Neural progenitor cell (in vitro differentiated cells): ENCODE results near the gene ELL.

Experiments
- EZH2 ChIP-seq: fragments of 200-600 bp; sonication (generic); IDR thresholded peaks from 2 replicates; pipeline ENCODE4 v1.6.1; 2017; ENCODE audit warnings: antibody characterized with exemption, mild to moderate bottlenecking, moderate library complexity
- TF ChIP-seq, protein P1 (sequence below): fragments of 200-600 bp; sonication (generic); IDR thresholded peaks from 2 replicates; pipeline ENCODE4 v1.5.1; 2017; ENCODE audit warnings: antibody characterized with exemption, mild to moderate bottlenecking

DNA sequence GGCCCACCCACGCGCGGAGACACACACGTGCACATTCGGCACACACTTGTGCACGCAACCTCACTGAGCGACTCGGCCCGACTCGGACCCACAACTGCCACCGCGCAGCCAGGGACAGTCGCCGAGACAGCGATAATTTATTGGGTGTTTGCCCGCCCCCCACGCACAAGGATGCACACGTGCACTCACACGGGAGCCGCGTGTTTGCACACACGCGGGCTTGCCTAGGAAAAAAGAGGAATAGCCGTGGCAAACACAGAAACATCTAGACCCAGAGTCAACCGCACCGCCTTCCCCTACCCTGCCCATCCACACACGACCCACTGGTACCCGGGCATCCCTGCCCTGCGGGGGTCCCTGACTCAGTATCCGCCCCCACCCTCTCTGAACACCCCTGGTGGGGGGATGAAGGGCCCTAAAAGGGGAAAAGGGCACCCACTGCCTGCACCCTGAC is 103.8 kb downstream of the ELL start:
- TF ChIP-seq, protein P1, sequence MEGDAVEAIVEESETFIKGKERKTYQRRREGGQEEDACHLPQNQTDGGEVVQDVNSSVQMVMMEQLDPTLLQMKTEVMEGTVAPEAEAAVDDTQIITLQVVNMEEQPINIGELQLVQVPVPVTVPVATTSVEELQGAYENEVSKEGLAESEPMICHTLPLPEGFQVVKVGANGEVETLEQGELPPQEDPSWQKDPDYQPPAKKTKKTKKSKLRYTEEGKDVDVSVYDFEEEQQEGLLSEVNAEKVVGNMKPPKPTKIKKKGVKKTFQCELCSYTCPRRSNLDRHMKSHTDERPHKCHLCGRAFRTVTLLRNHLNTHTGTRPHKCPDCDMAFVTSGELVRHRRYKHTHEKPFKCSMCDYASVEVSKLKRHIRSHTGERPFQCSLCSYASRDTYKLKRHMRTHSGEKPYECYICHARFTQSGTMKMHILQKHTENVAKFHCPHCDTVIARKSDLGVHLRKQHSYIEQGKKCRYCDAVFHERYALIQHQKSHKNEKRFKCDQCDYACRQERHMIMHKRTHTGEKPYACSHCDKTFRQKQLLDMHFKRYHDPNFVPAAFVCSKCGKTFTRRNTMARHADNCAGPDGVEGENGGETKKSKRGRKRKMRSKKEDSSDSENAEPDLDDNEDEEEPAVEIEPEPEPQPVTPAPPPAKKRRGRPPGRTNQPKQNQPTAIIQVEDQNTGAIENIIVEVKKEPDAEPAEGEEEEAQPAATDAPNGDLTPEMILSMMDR, result no peak
- TF ChIP-seq EZH2, result peak; percentile 18
